NCI-H2081 treated with DMSO at 0.1 percent for 48 hours (cell line): ENCODE results near the gene ANKFY1.

Experiments
- DNase-seq: peaks from one replicate; lab custom pipeline; 2025; lab: John Stamatoyannopoulos, UW

Gene ANKFY1

DNA sequence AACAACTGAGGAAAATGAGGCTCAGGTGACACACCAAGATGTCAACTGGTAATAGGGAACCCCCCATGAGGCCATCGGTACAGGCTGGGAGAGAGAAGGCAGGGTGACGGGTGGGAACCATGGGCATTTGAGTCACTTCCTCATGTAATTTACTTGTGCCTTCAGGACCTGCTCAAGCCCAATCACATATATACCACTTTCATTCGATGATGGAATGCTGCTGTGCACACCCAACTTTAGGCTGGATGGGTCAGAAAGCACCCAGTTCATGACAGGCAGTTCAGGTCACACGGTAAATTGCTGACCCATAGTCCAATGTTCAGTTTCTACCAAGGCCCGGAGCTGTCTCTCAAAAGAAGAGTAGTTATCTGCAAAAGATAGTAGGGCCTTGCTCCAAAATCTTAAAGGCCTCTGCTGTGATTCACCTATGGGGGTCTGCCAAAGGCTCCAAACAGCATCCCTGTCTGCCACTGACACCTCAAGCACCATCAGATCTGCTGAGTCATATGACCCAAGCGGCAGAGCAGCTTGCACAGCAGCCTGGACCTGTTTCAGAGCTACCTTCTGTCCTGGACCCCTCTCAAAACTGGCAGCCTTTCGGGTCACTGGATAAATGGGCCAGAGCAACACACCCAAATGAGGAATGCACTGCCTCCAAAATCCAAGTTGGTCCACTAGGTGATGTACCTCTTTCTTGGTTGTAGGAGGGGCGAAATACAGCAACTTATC, 145.6 kb downstream of the ANKFY1 start:
- DNase-seq = no peak

DNA sequence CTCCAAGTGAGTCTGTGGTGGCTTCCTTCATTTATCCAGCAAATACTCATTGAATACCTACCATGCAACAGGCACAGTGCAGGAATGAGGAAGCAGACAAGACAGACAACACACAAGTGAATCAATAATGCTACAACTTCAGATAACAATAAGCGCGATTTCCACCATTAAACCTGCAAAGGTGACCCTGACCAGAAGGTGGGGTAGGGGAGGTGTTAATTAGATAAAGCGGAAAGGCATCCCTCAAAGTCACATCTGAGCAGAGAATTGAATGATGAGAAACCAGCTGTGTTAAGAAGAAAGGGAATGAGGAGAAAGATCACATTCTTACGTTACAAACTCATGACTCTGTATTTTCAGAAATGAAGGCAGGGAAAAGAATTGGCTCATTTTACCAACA, 147.3 kb downstream of the ANKFY1 start:
- DNase-seq = no peak
